Activated CD4-positive, CD25-positive, alpha-beta regulatory T cell (primary cell): ENCODE data around the gene BAHCC1.

Experiments
- DNase-seq, 4 experiments: peaks; one replicate each; lab custom pipeline; 2025; lab: John Stamatoyannopoulos, UW

The BAHCC1 gene

DNA sequence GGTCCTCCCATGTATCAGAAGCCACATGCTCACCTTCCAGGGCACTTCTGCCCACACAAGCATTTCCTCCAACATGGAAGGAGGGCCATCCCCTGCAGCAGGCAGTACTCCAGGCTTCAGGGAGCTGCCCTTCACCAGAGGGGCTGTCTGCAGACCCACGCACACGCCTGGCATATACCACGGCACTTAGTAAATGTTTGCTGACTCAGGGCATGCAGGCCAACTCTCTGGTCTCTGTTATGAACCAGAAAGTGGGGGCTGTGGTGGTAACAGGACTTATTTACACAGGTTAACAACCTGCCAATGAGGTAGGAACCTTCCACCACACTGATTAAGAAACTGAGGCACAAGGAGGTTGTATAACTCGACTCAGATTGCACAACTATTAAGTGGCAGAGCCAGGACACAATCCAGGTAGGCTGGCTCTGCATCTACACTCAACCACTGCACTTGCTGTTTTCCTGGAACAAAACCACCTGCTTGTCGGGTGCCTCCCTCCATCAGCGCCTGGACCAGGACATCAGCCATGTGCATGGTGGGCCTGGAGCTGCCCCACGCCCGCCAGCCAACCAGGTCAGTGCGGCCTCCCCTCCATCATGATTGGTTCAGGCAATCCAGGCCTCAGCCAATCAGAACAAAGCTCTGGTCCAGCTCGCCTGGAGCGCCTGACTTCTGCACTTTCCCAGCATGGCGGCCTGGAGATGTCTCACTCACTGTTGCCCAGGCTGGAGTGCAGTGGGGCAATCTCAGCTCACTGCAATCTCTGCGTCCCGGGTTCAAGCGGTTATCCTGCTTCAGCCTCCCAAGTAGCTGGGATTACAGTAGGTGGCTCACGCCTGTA is 98.2 kb downstream of the BAHCC1 start:
- no peak for DNase-seq

DNA sequence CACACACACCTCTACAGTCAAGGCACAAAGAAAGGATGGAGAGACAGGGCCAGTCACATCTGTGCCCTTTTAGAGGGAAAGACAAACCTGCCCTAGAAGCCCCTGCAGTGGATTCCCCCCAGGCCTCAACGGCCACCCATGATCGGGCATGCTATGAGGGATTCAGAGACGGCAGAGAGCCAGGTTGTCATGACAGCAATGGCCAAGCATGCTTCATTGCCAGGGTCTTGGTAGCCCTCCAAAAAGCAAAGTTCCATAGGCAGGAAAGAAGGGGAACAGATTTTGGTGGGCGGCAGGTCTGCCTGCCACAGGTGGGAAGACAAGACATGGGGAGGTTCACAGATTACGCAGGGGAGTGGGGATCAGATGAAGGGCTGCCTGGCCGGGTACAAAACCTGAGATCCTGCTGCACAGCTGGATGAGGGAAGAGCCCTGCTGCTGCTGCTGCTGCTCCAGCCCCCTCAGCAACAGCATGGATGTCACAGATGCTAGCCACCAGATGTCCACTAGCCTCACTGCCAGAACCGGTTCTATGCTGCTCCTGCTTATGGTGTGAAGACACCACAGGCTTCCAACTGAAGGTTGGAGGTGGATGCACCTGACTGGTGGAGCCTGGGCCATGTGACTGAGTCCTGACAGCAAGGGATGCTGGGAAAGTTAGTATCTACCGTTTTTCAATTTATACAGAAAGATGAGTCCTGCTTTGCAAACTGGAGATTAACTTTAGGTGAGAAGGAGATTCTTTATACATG is 99.5 kb downstream of the BAHCC1 start:
- no peak for DNase-seq

DNA sequence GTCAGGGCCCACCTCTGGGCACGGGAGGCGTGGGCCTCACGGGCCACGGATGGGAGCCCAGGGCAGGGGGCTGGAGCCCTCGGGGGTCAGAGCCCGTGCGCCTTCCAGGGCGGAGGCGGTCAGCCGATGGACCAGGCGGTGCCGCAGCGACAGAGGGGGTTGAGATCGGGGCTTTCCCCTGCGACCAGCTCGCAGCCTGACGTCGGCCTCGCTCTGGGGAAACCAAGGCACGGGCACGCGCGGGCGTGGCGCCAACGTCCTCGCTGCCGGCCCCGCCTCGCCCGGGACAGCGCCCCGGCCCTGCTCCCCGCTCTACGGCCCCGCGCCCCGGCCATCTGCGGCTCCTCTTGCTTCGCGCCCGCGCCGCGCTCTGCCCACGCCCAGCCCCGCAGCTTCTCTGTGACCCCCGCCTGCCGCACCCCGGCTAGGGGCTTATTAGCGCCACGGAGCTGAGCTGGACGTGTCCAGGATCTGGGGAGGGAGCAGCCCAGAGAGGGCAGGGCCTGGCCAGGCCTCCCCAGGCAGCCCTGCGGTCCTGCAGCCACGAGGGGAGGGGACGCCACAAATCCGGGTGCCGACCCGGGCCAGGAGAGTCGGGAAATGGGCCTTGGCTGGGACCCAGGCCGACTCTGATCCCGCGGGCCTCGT is 103.8 kb downstream of the BAHCC1 start:
- no peak for DNase-seq

DNA sequence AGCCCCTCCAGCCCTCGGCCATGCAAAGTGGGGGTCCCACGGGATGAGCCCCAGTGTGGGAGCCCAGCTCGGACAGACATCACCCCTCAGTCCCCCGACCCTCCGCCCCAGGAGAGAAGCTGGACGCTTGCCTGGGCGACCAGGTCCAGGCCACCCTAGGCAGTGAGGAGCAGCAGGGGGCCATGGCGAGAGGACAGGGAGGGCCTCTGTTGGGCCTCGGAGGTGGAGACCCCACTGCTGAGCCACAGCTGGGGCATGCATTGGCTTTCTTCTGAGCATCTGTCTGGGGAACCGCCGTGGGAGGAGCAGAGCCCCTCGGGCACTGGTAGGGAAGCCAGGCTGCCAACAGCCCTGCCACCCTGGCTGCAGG is 104.3 kb downstream of the BAHCC1 start:
- DNase-seq = no peak

DNA sequence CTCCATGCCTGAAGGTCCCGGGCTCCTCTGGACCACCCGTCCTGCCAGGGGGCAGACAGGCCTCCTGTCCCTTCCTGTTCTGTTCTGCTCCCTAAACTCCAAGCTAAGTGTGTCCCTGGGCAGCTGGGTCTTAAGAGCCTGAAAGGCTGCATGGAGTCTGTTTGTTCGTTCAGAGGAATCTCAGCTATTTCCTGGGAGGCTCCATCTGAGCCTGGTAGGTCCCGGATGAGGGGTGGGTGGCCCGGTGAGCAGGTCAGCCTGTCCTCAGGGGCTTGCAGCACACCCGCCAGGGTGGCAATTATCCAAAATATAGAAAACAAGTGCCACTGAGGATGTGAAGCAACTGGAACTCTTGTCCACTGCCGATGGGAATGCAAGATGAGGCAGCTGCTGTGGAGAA is 104.8 kb downstream of the BAHCC1 start:
- no peak for DNase-seq

DNA sequence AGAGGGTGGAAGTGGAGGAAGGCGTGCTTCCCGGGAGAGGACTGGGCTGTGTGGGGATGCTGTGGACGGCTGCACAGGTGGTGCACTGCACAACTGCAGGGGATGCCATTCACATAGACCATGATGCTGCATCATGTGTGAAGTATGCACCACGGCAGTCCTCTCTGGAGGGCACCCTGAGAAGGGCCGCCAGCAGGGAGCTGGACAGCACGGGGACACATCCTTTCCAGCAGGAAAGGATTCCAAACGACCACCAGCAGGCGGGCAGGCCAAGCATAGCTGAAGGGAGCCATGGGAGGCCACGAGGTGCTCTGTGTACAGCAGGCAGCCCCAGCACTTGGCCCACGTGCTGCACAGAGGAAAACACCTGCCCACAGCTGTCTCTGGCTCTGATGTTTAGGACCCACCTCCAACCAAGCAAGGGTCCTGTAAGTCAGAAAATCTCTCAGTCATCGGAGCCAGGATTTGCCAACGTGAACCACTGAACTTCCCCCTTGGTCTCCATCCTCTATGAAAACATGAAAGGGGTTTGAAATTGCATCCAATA is 107.3 kb downstream of the BAHCC1 start:
- no peak for DNase-seq

DNA sequence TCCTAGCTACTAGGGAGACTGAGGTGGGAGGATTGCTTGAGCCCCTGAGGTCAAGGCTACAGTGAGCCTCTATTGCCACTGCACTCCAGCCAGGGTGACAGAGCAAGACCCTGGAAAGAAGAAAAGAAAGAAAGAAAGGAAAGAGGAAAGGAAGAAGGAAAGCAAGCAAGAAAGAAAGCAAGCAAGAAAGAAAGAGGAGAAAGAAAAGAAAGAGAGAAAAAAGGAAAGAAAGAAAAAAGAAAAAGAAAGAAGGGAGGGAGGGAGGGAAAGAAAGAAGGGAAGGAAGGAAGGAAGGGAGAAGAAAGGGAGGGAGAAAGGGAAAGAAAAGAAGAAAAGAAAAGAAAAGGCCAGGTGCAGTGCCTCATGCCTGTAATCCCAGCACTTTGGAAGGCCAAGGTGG is 108.4 kb downstream of the BAHCC1 start:
- no peak for DNase-seq

DNA sequence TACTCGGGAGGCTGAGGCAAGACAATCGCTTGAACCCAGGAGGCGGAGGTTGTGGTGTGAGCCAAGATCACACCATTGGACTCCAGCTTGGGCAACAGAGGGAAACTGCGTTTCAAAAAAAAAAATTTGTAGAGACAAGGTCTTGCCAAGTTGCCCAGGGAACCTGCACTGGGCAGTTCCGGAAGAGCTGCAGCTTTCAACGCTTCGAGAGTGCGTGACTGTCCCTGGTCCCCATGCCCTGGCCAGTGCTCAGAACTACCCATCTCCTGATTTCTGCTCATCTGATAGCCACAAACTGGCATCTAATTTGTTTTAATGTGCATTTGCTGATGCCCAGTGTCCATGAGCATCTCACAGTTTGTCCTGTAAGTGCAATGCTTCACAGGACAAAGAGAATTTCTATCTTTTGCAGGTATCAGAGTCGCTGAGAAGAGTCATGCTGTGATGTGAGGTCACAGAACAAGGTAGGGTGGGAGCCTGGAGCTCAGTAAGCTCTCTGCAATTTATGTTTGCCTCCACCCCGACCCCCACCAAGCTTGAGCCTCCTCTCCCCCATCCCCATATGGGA is 113.5 kb downstream of the BAHCC1 start:
- no peak for DNase-seq

DNA sequence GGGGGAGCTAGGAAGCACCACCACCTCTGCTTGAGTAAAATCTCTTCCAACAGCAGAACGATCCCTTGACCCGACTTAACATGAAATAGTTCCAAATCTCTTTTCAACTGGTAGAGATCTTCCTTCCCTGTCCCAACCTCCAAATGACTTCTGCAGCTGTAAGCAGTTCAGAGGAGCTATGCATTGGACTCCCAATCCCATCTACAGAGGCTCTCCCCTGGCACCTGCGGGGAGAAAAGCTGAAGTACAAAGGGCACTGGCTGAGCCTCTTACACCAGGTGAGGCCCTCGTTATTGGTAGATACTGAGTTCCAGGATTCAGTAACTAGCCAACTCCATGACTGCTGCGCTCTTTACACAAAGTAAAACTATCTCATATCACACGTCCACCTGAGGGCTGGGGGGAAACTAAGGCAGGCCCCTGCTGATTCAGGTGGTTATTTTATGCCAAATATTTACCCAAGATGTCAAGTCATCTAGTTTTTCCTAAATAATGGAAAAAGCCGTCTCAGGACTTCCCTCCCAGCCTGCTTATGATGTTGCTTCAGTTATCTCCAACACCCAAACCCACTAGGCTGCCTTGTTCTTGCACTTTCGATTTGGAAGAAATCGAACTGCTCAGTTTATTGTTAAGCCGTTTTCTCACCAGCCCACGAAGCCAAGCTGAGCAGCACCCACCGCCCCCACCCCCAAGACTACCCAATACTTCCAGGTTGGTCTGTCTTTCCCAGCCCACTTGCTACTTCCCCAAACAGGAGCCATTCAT is 114.1 kb downstream of the BAHCC1 start:
- DNase-seq = no peak

DNA sequence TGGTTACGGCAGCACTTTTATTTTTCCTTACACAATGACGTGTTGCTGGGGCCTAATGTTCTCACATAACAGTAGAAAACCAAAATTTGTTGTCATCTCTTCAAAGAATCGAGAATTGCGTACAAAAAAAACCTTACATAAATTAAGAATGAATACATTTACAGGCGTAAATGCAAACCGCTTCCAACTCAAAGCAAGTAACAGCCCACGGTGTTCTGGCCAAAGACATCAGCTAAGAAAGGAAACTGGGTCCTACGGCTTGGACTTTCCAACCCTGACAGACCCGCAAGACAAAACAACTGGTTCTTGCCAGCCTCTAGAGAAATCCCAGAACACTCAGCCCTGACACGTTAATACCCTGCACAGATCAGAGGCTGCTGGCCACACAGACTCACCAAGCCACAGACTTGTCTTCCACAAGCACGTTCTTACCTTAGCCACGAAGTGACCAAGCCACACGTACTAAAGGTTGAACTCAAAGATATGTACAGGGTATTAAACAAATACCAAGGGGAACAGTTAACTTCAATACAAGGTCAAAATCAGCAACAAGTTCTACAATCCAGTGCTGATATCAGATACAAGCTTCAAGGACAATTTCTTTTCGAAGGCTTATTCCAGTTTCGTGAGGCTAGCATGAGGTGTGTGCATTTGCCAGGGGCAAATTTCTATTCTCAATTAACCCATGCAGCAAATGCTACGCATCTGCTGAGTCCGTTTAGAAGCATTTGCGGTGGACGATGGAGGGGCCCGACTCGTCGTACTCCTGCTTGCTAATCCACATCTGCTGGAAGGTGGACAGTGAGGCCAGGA is 114.9 kb downstream of the BAHCC1 start:
- no peak for DNase-seq

DNA sequence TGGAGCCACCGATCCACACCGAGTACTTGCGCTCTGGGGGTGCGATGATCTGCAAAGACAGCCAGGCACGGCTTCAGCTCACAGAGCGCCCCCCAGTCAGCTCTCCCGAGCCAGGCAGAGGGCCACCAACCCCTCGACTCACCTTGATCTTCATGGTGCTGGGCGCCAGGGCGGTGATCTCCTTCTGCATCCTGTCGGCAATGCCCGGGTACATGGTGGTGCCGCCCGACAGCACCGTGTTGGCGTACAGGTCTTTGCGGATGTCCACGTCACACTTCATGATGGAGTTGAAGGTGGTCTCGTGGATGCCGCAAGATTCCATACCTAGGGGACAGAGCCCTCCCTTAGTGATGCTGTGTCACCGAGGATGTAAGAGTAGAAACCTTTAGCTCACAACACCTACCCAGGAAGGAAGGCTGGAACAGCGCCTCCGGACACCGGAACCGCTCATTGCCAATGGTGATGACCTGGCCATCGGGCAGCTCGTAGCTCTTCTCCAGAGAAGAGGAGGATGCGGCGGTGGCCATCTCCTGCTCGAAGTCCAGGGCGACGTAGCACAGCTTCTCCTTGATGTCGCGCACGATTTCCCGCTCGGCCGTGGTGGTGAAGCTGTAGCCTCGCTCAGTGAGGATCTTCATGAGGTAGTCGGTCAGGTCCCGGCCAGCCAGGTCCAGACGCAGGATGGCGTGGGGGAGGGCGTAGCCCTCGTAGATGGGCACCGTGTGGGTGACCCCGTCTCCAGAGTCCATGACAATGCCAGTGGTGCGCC is 115.7 kb downstream of the BAHCC1 start:
- DNase-seq = peak in 1 of 4 experiments; percentile 42

DNA sequence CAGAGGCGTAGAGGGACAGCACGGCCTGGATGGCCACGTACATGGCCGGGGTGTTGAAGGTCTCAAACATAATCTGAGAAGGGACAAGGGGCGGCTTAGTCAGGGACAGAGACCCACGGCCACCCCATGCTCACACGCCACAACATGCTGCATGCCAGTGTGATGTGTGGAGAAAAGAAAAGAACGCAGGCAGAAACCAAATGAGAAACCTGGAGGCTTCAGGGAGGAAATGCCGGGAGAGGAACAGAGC is 116.2 kb downstream of the BAHCC1 start:
- no peak for DNase-seq

DNA sequence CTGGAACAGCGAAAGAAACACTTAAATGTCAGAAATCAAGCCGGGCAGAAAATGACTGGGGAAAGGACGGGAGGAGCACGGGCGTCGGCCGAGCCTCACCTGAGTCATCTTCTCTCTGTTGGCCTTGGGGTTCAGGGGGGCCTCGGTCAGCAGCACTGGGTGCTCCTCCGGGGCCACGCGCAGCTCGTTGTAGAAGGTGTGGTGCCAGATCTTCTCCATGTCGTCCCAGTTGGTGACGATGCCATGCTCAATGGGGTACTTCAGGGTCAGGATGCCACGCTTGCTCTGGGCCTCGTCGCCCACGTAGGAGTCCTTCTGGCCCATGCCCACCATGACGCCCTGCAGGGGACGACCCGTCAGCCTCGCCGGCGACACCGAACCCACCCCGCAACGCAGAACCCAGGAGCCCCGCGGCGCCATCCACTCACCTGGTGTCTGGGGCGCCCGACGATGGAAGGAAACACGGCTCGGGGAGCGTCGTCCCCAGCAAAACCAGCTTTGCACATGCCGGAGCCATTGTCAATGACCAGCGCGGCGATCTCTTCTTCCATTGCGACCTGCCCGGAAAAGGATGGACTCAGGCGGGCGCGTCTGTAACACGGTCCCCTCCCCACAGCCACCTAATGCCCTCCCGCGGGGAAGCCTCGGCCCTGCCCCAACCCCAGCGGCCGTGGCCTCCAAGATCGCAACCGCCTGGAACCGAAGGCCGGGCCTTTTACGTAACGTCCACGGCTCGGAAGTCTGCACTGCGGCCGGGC is 116.7 kb downstream of the BAHCC1 start:
- DNase-seq = no peak

DNA sequence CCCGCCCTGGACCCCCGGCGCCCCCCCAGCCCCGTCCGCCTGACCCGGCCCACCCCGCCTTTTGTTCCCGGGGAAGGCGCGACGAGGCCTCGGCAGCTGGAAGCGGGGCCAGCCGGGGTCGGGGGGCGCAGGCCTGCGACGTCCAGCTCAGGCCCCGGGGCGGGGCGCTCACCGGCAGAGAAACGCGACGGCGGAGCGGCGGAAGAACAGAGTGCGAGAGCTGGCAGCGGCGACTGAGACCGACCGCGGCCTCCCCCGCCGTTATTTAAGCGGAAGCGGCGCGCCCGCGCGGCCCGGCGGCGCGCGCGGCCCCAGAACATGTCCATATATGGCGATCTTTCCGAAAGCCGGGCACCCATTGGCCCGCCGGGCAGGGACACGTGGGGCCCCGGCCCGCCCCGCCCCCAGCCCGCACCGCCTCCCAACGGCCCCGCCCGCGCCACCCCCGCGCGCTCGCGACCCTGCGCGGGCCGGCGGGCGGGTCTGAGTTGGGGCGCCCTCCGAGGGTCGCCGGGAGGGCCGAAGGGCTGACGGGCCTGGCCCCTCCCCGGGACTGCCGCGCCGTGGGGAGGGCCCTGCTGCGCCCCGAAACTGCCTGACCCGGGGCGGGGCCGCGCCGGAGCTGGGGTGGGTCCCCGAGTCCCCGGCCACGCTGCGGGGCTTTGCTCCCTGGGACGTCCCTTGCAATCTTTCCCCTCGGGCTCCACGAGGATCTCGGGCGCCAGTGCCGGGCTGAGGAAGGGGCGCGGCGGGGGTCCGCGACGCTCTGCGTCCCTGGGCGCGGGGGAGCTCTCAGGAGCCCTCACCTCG is 117.5 kb downstream of the BAHCC1 start, which contains the start of gene ACTG1:
Gene ACTG1 (minus strand): TSS at position 238 of the 810 bp plus-strand sequence. CDS start 445 bp downstream, outside the sequence.
- DNase-seq = peak; percentile 80 to 91 (median 86)

DNA sequence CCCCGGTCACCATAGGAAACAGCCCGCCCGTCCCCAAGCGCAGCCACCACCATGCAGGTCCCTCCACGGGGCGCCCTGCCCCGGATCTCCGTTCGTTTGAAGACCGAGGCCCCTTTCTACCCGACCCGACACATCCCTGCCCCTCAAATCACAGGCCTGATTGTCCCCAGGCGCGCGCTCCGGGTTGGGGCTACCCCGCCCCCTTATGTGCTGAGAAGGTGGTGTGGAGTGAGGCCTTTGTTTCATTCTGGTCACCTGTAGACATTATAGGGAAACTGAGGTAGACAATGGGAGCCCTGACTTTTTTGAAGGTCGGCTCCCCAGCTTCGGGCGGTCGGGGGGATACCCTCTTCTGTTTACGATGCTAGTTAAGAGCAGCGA is 118.1 kb downstream of the BAHCC1 start:
- peak in 2 of 4 experiments; percentile 42 to 54 for DNase-seq

DNA sequence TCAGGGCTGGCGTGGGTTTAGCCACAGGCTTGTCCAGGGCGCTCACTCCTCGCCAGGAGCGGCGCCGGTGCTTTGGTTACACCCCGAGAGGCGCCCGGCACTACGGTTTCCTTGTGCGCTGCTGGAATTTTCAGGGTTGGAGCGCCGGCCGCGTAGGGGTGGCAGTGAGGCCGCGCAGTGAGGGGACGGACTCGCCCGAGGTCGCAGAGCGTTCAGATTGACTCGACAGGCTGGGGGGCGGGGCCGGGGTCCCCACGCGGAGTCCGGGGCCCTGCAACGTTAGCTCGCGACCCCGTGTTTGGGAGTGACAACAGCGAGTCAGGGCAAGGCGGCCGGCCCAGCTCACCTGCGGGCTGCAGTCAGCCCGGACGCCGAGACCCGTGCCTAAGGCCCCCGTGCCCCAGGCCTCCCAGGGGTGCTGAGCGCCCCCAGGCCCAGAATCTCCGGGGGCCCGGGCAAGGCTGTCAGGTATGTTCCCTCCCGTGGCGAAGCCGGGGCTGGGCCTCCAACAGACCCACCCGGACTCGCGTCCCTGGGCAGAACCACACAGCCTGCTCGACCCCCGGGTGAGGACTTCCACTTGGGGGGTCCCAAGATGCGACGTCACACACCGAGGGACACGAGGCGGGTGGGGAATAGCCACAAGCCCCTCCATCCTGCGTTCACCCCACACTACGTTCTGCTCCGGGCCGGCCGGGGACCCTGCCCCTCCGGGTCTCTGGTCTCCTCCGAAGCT is 118.7 kb downstream of the BAHCC1 start:
- no peak for DNase-seq

DNA sequence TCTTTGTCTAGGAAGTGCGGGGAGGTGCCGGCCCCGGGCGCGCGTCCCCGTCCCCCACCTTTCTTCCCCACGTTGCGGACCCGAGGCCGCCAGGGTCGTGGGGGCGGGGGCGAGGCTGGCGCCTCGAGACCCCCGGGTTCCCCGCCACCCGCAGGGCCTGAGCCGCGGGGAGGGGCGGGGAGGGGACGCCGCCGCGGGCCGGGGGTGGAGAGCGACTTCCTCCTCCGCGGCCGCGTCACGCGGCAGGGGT is 119.2 kb downstream of the BAHCC1 start:
- no peak for DNase-seq
